Astrocyte (in vitro differentiated cells and primary cell): Measurements from ENCODE around the gene ICAM1.

Experiments
- EZH2 ChIP-seq: IDR thresholded peaks from 2 replicates; pipeline ENCODE4 v1.6.1; 2012; ENCODE audit warnings: mild to moderate bottlenecking, low read length, inconsistent platforms; ENCODE audit not compliant: insufficient read depth
- TF ChIP-seq, protein P1 (sequence below): IDR thresholded peaks from 2 replicates; pipeline ENCODE4 v1.5.1; 2011; ENCODE audit warnings: low read depth, mild to moderate bottlenecking, inconsistent platforms, low read length, moderate library complexity; ENCODE audit not compliant: insufficient read depth

DNA sequence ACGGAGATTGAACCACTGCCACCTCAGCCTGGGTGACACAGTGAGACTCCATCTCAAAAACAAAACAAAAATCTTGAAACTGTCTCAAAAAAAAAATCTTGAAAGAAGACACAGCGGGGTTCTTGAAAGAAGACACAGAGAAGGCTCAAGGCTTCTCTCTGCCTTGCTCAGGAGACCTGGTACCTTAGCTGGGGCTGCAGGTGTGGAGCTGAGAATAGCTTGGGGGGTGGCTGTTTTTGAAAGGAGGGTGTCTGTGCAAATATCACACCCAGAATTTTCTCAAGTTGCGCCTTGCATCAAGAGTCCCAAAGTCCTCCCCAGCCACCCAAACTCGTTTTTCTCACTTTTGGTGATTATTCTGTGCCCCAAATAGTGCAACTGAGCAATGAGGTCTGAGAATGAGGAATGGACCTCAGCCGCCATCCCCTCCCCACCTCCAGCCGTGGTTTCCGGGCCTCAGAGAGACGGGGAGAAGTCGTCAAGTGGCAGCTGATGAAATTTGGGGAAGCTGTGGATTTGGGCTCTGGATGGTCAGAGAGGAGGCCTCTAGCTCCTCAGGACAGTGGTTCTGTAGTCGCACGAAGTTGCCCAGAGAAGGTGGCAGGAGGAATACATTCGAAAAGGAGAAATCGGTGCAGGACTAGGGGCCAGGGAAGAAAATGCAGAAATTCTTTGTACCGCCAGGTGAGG, 48.6 kb upstream of the ICAM1 start:
- TF ChIP-seq, protein P1, sequence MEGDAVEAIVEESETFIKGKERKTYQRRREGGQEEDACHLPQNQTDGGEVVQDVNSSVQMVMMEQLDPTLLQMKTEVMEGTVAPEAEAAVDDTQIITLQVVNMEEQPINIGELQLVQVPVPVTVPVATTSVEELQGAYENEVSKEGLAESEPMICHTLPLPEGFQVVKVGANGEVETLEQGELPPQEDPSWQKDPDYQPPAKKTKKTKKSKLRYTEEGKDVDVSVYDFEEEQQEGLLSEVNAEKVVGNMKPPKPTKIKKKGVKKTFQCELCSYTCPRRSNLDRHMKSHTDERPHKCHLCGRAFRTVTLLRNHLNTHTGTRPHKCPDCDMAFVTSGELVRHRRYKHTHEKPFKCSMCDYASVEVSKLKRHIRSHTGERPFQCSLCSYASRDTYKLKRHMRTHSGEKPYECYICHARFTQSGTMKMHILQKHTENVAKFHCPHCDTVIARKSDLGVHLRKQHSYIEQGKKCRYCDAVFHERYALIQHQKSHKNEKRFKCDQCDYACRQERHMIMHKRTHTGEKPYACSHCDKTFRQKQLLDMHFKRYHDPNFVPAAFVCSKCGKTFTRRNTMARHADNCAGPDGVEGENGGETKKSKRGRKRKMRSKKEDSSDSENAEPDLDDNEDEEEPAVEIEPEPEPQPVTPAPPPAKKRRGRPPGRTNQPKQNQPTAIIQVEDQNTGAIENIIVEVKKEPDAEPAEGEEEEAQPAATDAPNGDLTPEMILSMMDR: no peak
- TF ChIP-seq EZH2: no peak
